Activated CD4-positive, alpha-beta T cell treated with anti-CD3 and anti-CD28 coated beads for 24 hours (primary cell): ENCODE data around the gene POF1B.

Experiments used
- DNase-seq, 2 donors: peaks; one replicate each; pipeline ENCODE4 v3.0.0-alpha.2; 2020; ENCODE audit warnings: low read depth in 2 of 2

POF1B gene

GRCh38 chrX:85243155-85243554 is 136.3 kb downstream of the POF1B start:
- no peak for DNase-seq
